Liver (tissue), 9 donors: Measurements from ENCODE around the gene HARBI1. TPM values are rescaled to one million over a fixed set of nuclear protein-coding genes. Genes with fewer than 3 reads are reported as not detected.

ENCODE experiments used
- DNase-seq: peaks from one replicate; pipeline ENCODE4 v3.0.0-alpha.2; 2017; ENCODE audit warnings: low spot score
- H3K27ac ChIP-seq, 2 donors: one replicate each; pipeline ENCODE4 v1.7.0; 2013; ENCODE audit warnings: inconsistent platforms in 2 of 2, low read length in 2 of 2, control low read depth in 1 of 2, low read depth in 1 of 2, mild to moderate bottlenecking in 1 of 2
- H3K27me3 ChIP-seq, 4 donors: one replicate each; pipeline versions ENCODE4 v1.6.1 to v1.7.0; 2013; ENCODE audit warnings: low read length in 3 of 4, inconsistent platforms in 1 of 4, mild to moderate bottlenecking in 1 of 4, moderate library complexity in 1 of 4; ENCODE audit not compliant: control insufficient read depth in 4 of 4, insufficient read depth in 4 of 4
- H3K36me3 ChIP-seq, 4 donors: one replicate each; pipeline versions ENCODE4 v1.6.1 to v1.7.0; 2013; ENCODE audit warnings: low read length in 3 of 4, mild to moderate bottlenecking in 3 of 4, low read depth in 1 of 4, moderate library complexity in 1 of 4; ENCODE audit not compliant: control insufficient read depth in 4 of 4, insufficient read depth in 3 of 4
- H3K4me1 ChIP-seq, 4 donors: one replicate each; pipeline versions ENCODE4 v1.6.1 to v1.7.0; 2013; ENCODE audit warnings: low read length in 3 of 4, mild to moderate bottlenecking in 3 of 4, moderate library complexity in 1 of 4; ENCODE audit not compliant: control insufficient read depth in 4 of 4, insufficient read depth in 4 of 4
- H3K4me3 ChIP-seq, 3 donors: one replicate each; pipeline versions ENCODE4 v1.6.1 to v1.7.0; 2013; ENCODE audit warnings: low read length in 3 of 3, control low read depth in 1 of 3, low read depth in 1 of 3, mild to moderate bottlenecking in 1 of 3
- H3K9ac ChIP-seq, 2 donors: one replicate each; pipeline ENCODE4 v1.7.0; 2013; ENCODE audit warnings: low read length in 2 of 2, mild to moderate bottlenecking in 2 of 2, moderate library complexity in 2 of 2, control low read depth in 1 of 2, low read depth in 1 of 2
- H3K9me3 ChIP-seq, 4 donors: one replicate each; pipeline versions ENCODE4 v1.6.1 to v1.7.0; 2013; ENCODE audit warnings: low read length in 3 of 4; ENCODE audit not compliant: control insufficient read depth in 4 of 4
- EGR1 ChIP-seq, 2 donors: IDR thresholded peaks; 2 replicates each; pipeline ENCODE4 v1.6.1; 2016 to 2018; ENCODE audit warnings: antibody characterized with exemption in 2 of 2, low read depth in 2 of 2
- FOXA1 ChIP-seq: IDR thresholded peaks from 2 replicates; pipeline ENCODE4 v1.6.1; 2016; ENCODE audit warnings: antibody characterized with exemption
- FOXA2 ChIP-seq: IDR thresholded peaks from 2 replicates; pipeline ENCODE4 v1.6.1; 2016; ENCODE audit warnings: antibody characterized with exemption
- GABPA ChIP-seq, 2 donors: IDR thresholded peaks in 1 of 2; conservative IDR thresholded peaks in 1 of 2; 2 replicates each; pipeline ENCODE4 v1.6.1; 2016; ENCODE audit warnings: antibody characterized with exemption in 2 of 2, mild to moderate bottlenecking in 1 of 2, moderate library complexity in 1 of 2
- HNF4A ChIP-seq, 2 donors: conservative IDR thresholded peaks; 2 replicates each; pipeline ENCODE4 v1.6.1; 2016; ENCODE audit warnings: antibody characterized with exemption in 2 of 2, mild to moderate bottlenecking in 2 of 2
- HNF4G ChIP-seq: IDR thresholded peaks from 2 replicates; pipeline ENCODE4 v1.6.1; 2016; ENCODE audit warnings: antibody characterized with exemption
- JUND ChIP-seq, 2 donors: IDR thresholded peaks; 2 replicates each; pipeline ENCODE4 v1.6.1; 2016; ENCODE audit warnings: antibody characterized with exemption in 2 of 2
- NR2F2 ChIP-seq: IDR thresholded peaks from 2 replicates; pipeline ENCODE4 v1.6.1; 2016; ENCODE audit warnings: antibody characterized with exemption
- RAD21 ChIP-seq, 2 donors: IDR thresholded peaks; 2 replicates each; pipeline ENCODE4 v1.6.1; 2016; ENCODE audit warnings: antibody characterized with exemption in 2 of 2, mild to moderate bottlenecking in 2 of 2
- RXRA ChIP-seq, 2 donors: IDR thresholded peaks; 2 replicates each; pipeline ENCODE4 v1.6.1; 2017 to 2018; ENCODE audit warnings: antibody characterized with exemption in 2 of 2, mild to moderate bottlenecking in 1 of 2
- SP1 ChIP-seq: IDR thresholded peaks from 2 replicates; pipeline ENCODE4 v1.6.1; 2018; ENCODE audit warnings: antibody characterized with exemption, mild to moderate bottlenecking
- TAF1 ChIP-seq: conservative IDR thresholded peaks from 2 replicates; pipeline ENCODE4 v1.6.1; 2016; ENCODE audit warnings: antibody characterized with exemption, mild to moderate bottlenecking
- YY1 ChIP-seq: IDR thresholded peaks from 2 replicates; pipeline ENCODE4 v1.6.1; 2016; ENCODE audit warnings: antibody characterized with exemption, mild to moderate bottlenecking
- ZBTB33 ChIP-seq: IDR thresholded peaks from 2 replicates; pipeline ENCODE4 v1.6.1; 2016; ENCODE audit warnings: antibody characterized with exemption
- WGBS: extraction: QIAGEN DNeasy Blood & Tissue Kit; methylation state at CpG from one replicate; pipeline ENCODE4 v1.1.7; 2013; 5-methylcytosine and 5-hydroxymethylcytosine counted together
- polyA plus RNA-seq, 2 donors: library from polyadenylated mRNA; stranded (reverse) in 1 of 2; unstranded in 1 of 2; fragments of 200-250 nt in 1 of 2; fragments of >200 nt in 1 of 2; fragmentation: Nextera tagmentation in 1 of 2; extraction: Ambion mirVana in 1 of 2; gene quantifications; one replicate each; pipeline versions ENCODE4 v1.2.1 to v1.2.3, GENCODE V29; 2013 to 2015
- total RNA-seq, 2 donors: library from RNA; depleted of rRNA; stranded (reverse); fragments of >200 nt; gene quantifications; one replicate each; pipeline ENCODE4 v1.2.3, GENCODE V29; 2014
- TF ChIP-seq, protein P1 (sequence below): IDR thresholded peaks from 2 replicates; pipeline ENCODE4 v1.6.1; 2016; ENCODE audit warnings: antibody characterized with exemption
- TF ChIP-seq, protein P2 (sequence below): IDR thresholded peaks from 2 replicates; pipeline ENCODE4 v1.6.1; 2016; ENCODE audit warnings: antibody characterized with exemption, mild to moderate bottlenecking
- TF ChIP-seq, protein P3 (sequence below): IDR thresholded peaks from 2 replicates; pipeline ENCODE4 v1.6.1; 2016; ENCODE audit warnings: antibody characterized with exemption
- TF ChIP-seq, protein P4 (sequence below): fragments of 150-350 bp; IDR thresholded peaks from 2 replicates; pipeline ENCODE4 v1.5.1; 2017; ENCODE audit warnings: improper control_type of control experiment, low read depth, low read length; ENCODE audit not compliant: missing input control
- donor health status: healthy.
- donor health status: healthy.
- donor health status: healthy.
- donor health status: healthy.
- donor health status: healthy.

Gene HARBI1
- total and polyA plus RNA-seq, 4 donors = 2.5 to 5.9 (median 3.3) TPM

- peaks cover 0 to 2% (median 1%) of the 10 kb centered on the region in 4 donors for H3K36me3 ChIP-seq
- no peaks in the 10 kb centered on the region for H3K9me3 ChIP-seq
- H3K4me3 ChIP-seq = no peak overlapping the region
- H3K27me3 ChIP-seq = no peaks in the 10 kb centered on the region
- no peak for DNase-seq
- peaks cover 6 to 17% (median 14%) of the 10 kb centered on the region in 4 donors for H3K4me1 ChIP-seq
- H3K27ac ChIP-seq = no peak overlapping the region
- WGBS = 95% methylated on average over 7 of the region's 7 CpGs
- H3K9ac ChIP-seq = no peak overlapping the region
- TF ChIP-seq, protein P1, sequence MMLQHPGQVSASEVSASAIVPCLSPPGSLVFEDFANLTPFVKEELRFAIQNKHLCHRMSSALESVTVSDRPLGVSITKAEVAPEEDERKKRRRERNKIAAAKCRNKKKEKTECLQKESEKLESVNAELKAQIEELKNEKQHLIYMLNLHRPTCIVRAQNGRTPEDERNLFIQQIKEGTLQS = no peak
- TF ChIP-seq FOXA2 = no peak
- TF ChIP-seq HNF4G = no peak
- TF ChIP-seq FOXA1 = no peak
- TF ChIP-seq, protein P2, sequence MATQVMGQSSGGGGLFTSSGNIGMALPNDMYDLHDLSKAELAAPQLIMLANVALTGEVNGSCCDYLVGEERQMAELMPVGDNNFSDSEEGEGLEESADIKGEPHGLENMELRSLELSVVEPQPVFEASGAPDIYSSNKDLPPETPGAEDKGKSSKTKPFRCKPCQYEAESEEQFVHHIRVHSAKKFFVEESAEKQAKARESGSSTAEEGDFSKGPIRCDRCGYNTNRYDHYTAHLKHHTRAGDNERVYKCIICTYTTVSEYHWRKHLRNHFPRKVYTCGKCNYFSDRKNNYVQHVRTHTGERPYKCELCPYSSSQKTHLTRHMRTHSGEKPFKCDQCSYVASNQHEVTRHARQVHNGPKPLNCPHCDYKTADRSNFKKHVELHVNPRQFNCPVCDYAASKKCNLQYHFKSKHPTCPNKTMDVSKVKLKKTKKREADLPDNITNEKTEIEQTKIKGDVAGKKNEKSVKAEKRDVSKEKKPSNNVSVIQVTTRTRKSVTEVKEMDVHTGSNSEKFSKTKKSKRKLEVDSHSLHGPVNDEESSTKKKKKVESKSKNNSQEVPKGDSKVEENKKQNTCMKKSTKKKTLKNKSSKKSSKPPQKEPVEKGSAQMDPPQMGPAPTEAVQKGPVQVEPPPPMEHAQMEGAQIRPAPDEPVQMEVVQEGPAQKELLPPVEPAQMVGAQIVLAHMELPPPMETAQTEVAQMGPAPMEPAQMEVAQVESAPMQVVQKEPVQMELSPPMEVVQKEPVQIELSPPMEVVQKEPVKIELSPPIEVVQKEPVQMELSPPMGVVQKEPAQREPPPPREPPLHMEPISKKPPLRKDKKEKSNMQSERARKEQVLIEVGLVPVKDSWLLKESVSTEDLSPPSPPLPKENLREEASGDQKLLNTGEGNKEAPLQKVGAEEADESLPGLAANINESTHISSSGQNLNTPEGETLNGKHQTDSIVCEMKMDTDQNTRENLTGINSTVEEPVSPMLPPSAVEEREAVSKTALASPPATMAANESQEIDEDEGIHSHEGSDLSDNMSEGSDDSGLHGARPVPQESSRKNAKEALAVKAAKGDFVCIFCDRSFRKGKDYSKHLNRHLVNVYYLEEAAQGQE = no peak
- no peak for TF ChIP-seq ZBTB33
- TF ChIP-seq RXRA (IDR thresholded peaks at IDR 0.05) = no peak
- no peak for TF ChIP-seq GABPA (IDR thresholded peaks at IDR 0.05 in 1 of 2, conservative IDR thresholded peaks at IDR 0.05 in 1 of 2)
- no peak for TF ChIP-seq YY1
- TF ChIP-seq, protein P3, sequence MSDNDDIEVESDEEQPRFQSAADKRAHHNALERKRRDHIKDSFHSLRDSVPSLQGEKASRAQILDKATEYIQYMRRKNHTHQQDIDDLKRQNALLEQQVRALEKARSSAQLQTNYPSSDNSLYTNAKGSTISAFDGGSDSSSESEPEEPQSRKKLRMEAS = no peak
- no peak for TF ChIP-seq SP1
- no peak for TF ChIP-seq HNF4A (conservative IDR thresholded peaks at IDR 0.05)
- no peak for TF ChIP-seq RAD21 (IDR thresholded peaks at IDR 0.05)
Measured at GRCh38 chr11:46639197-46639839, 22.3 kb upstream of the HARBI1 start.

- H3K36me3 ChIP-seq = peaks cover 0 to 3% (median under 1%) of the 10 kb centered on the region in 4 donors
- no peaks in the 10 kb centered on the region for H3K27me3 ChIP-seq
- peaks cover 7 to 21% (median 19%) of the 10 kb centered on the region in 4 donors for H3K4me1 ChIP-seq
- DNase-seq = no peak
- H3K27ac ChIP-seq = no peak overlapping the region
- H3K4me3 ChIP-seq = no peak overlapping the region
- 96% methylated on average over 5 of the region's 5 CpGs for WGBS
- no peak overlapping the region for H3K9ac ChIP-seq
- no peaks in the 10 kb centered on the region for H3K9me3 ChIP-seq
- TF ChIP-seq HNF4G = no peak
- TF ChIP-seq EGR1 (IDR thresholded peaks at IDR 0.05; ENCODE audit: low read depth in 2 of 2) = no peak
- no peak for TF ChIP-seq FOXA1
- TF ChIP-seq NR2F2 = no peak
- TF ChIP-seq, protein P1 = no peak
- no peak for TF ChIP-seq GABPA (IDR thresholded peaks at IDR 0.05 in 1 of 2, conservative IDR thresholded peaks at IDR 0.05 in 1 of 2)
- TF ChIP-seq, protein P3 = no peak
- TF ChIP-seq SP1 = no peak
- no peak for TF ChIP-seq RAD21 (IDR thresholded peaks at IDR 0.05)
- no peak for TF ChIP-seq ZBTB33
- TF ChIP-seq, protein P4, sequence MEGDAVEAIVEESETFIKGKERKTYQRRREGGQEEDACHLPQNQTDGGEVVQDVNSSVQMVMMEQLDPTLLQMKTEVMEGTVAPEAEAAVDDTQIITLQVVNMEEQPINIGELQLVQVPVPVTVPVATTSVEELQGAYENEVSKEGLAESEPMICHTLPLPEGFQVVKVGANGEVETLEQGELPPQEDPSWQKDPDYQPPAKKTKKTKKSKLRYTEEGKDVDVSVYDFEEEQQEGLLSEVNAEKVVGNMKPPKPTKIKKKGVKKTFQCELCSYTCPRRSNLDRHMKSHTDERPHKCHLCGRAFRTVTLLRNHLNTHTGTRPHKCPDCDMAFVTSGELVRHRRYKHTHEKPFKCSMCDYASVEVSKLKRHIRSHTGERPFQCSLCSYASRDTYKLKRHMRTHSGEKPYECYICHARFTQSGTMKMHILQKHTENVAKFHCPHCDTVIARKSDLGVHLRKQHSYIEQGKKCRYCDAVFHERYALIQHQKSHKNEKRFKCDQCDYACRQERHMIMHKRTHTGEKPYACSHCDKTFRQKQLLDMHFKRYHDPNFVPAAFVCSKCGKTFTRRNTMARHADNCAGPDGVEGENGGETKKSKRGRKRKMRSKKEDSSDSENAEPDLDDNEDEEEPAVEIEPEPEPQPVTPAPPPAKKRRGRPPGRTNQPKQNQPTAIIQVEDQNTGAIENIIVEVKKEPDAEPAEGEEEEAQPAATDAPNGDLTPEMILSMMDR = no peak
- TF ChIP-seq FOXA2 = no peak
- no peak for TF ChIP-seq HNF4A (conservative IDR thresholded peaks at IDR 0.05)
- no peak for TF ChIP-seq JUND (IDR thresholded peaks at IDR 0.05)
- no peak for TF ChIP-seq TAF1
Measured at GRCh38 chr11:46637546-46637945, 20.5 kb upstream of the HARBI1 start.
